GM12878 (cell line): ENCODE results near the gene SUPT7L. TPM values are rescaled to one million over a fixed set of nuclear protein-coding genes. Genes with fewer than 3 reads are reported as not detected.

ENCODE experiments used
- ATAC-seq: fragments of 200-7000 bp; cut with Tn5 transposase; 3 replicates; pipeline ENCODE4 v1.9.1; 2020; ENCODE audit warnings: mild to moderate bottlenecking, moderate library complexity
- BruUV-seq: library from RNA; stranded (reverse); fragments of 400-500 nt; replicated peaks from 2 replicates; lab custom pipeline; 2021; lab: Mats Ljungman, UMichigan
- CTCF ChIA-PET: fragments of 300-600 bp; sonication (Branson Sonifier 250); formaldehyde crosslinking; extraction: SDS; loops from one replicate; lab custom pipeline; 2021; ENCODE audit warnings: inconsistent platforms; lab: Yijun Ruan, JAX
- POLR2A ChIA-PET: fragments of 350-600 bp; formaldehyde crosslinking; extraction: SDS; loops from one replicate; lab custom pipeline; 2021; ENCODE audit warnings: inconsistent platforms; lab: Charles Lee
- RAD21 ChIA-PET: fragments of 300-600 bp; sonication (Branson Sonifier 250); formaldehyde crosslinking; loops from one replicate; lab custom pipeline; 2023; ENCODE audit warnings: antibody characterized with exemption; ENCODE audit not compliant: unreplicated experiment; lab: Charles Lee
- SMC1A ChIA-PET: fragments of 300-600 bp; sonication (Branson Sonifier 250); formaldehyde crosslinking; loops from one replicate; lab custom pipeline; 2023; ENCODE audit not compliant: unreplicated experiment, uncharacterized antibody; lab: Charles Lee
- DNase-seq: peaks from one replicate; pipeline ENCODE4 v3.0.0-alpha.2; 2011; ENCODE audit warnings: low read depth, low spot score
- FAIRE-seq: peaks from 3 replicates; lab custom pipeline; 2011; peaks lifted over from hg19 to GRCh38; lab: Jason Lieb, UNC
- H2AFZ ChIP-seq: 2 replicates; pipeline ENCODE4 v1.6.0; 2011; ENCODE audit warnings: low read depth, low read length, control low read depth; ENCODE audit not compliant: control insufficient read depth
- H3K27ac ChIP-seq: 2 replicates; pipeline ENCODE4 v1.5.1; 2011; ENCODE audit warnings: control low read depth; ENCODE audit not compliant: control insufficient read depth, insufficient read depth
- H3K27me3 ChIP-seq, 2 experiments: replicated peaks in 1 of 2; 2 replicates each; pipeline versions ENCODE4 v1.6.0 to v1.6.1; 2011; ENCODE audit warnings: low read length in 1 of 2; ENCODE audit not compliant: control insufficient read depth in 2 of 2, insufficient read depth in 2 of 2
- H3K36me3 ChIP-seq, 2 experiments: 2 replicates each; pipeline ENCODE4 v1.5.1; 2011; ENCODE audit warnings: low read length in 1 of 2; ENCODE audit not compliant: control insufficient read depth in 2 of 2, insufficient read depth in 2 of 2
- H3K4me1 ChIP-seq: 2 replicates; pipeline ENCODE4 v1.6.1; 2011; ENCODE audit warnings: mild to moderate bottlenecking, low read length, moderate library complexity, mixed read lengths; ENCODE audit not compliant: control insufficient read depth, insufficient read depth
- H3K4me2 ChIP-seq: 2 replicates; pipeline ENCODE4 v1.6.0; 2011; ENCODE audit warnings: control low read depth; ENCODE audit not compliant: control insufficient read depth, insufficient read depth
- H3K4me3 ChIP-seq: fragments of 200-600 bp; sonication (generic); 2 replicates; pipeline ENCODE4 v1.5.1; 2016
- H3K79me2 ChIP-seq: 2 replicates; pipeline ENCODE4 v1.6.0; 2011; ENCODE audit warnings: low read length; ENCODE audit not compliant: control insufficient read depth, insufficient read depth
- H3K9ac ChIP-seq: 2 replicates; pipeline ENCODE4 v1.8.0; 2011; ENCODE audit warnings: low read length, control low read depth, mixed read lengths; ENCODE audit not compliant: control insufficient read depth, insufficient read depth
- H3K9me3 ChIP-seq: replicated peaks from 3 replicates; pipeline ENCODE4 v1.5.1; 2011; ENCODE audit warnings: mild to moderate bottlenecking, low read length; ENCODE audit not compliant: control insufficient read depth, insufficient read depth
- H4K20me1 ChIP-seq: 2 replicates; pipeline ENCODE4 v1.6.0; 2011; ENCODE audit not compliant: control insufficient read depth, insufficient read depth
- BRCA1 ChIP-seq: IDR thresholded peaks from 2 replicates; pipeline ENCODE4 v1.6.1; 2011; ENCODE audit warnings: low read depth, low read length, improper control_type of control experiment
- CHD1 ChIP-seq: IDR thresholded peaks from 2 replicates; pipeline ENCODE4 v1.6.1; 2012; ENCODE audit warnings: low read depth, low read length, improper control_type of control experiment
- CUX1 ChIP-seq: IDR thresholded peaks from 2 replicates; pipeline ENCODE4 v1.6.1; 2012; ENCODE audit warnings: improper control_type of control experiment, low read depth, low read length; ENCODE audit not compliant: insufficient replicate concordance
- DPF2 ChIP-seq: fragments of 450-650 bp; IDR thresholded peaks from 2 replicates; pipeline ENCODE4 v1.6.1; 2017; ENCODE audit warnings: mild to moderate bottlenecking
- EGR1 ChIP-seq, 2 experiments: IDR thresholded peaks; 1 replicate in 1 of 2; 2 replicates in 1 of 2; pipeline ENCODE4 v1.6.1; 2011 to 2012; ENCODE audit warnings: low read depth in 2 of 2, low read length in 2 of 2, borderline replicate concordance in 1 of 2, mild to moderate bottlenecking in 1 of 2, moderate library complexity in 1 of 2
- FOS ChIP-seq: IDR thresholded peaks from 3 replicates; pipeline ENCODE4 v1.6.1; 2011; ENCODE audit warnings: borderline replicate concordance; ENCODE audit not compliant: insufficient read length; ENCODE audit errors: extremely low read depth
- HSF1 ChIP-seq: fragments of 150-350 bp; IDR thresholded peaks from 2 replicates; pipeline ENCODE4 v1.6.1; 2014; ENCODE audit warnings: mild to moderate bottlenecking, low read depth, low read length
- KDM1A ChIP-seq: fragments of 200-600 bp; sonication (generic); IDR thresholded peaks from 2 replicates; pipeline ENCODE4 v1.6.1; 2016; ENCODE audit warnings: borderline replicate concordance
- MEF2B ChIP-seq: fragments of 450-650 bp; IDR thresholded peaks from 2 replicates; pipeline ENCODE4 v1.6.1; 2018; ENCODE audit warnings: mild to moderate bottlenecking, moderate library complexity; ENCODE audit not compliant: partially characterized antibody, poor library complexity, severe bottlenecking
- NFYB ChIP-seq: IDR thresholded peaks from 2 replicates; pipeline ENCODE4 v1.6.1; 2011; ENCODE audit warnings: low read depth, mild to moderate bottlenecking, low read length, improper control_type of control experiment, moderate library complexity; ENCODE audit not compliant: insufficient read depth
- POU2F2 ChIP-seq: IDR thresholded peaks from 3 replicates; pipeline ENCODE4 v1.6.1; 2011; ENCODE audit warnings: low read depth, mild to moderate bottlenecking, low read length, borderline replicate concordance
- SMARCA5 ChIP-seq: fragments of 450-650 bp; IDR thresholded peaks from 2 replicates; pipeline ENCODE4 v1.6.1; 2017; ENCODE audit warnings: mild to moderate bottlenecking
- TAF1 ChIP-seq: IDR thresholded peaks from 2 replicates; pipeline ENCODE4 v1.6.1; 2011; ENCODE audit warnings: mild to moderate bottlenecking, low read depth, low read length, borderline replicate concordance
- TCF12 ChIP-seq: IDR thresholded peaks from 2 replicates; pipeline ENCODE4 v1.6.1; 2011; ENCODE audit warnings: low read depth, mild to moderate bottlenecking, low read length
- WRNIP1 ChIP-seq: IDR thresholded peaks from 2 replicates; pipeline ENCODE4 v1.6.1; 2011; ENCODE audit warnings: low read depth, low read length, improper control_type of control experiment, borderline replicate concordance
- ZNF217 ChIP-seq: fragments of 450-650 bp; IDR thresholded peaks from 2 replicates; pipeline ENCODE4 v1.6.1; 2017; ENCODE audit warnings: antibody characterized with exemption, mild to moderate bottlenecking
- WGBS: methylation state at CpG from one replicate; pipeline ENCODE4 v1.1.6; 2016; ENCODE audit warnings: low lambda C conversion rate; ENCODE audit not compliant: insufficient replicate concordance, insufficient coverage; ENCODE audit errors: missing lambda C conversion rate; 5-methylcytosine and 5-hydroxymethylcytosine counted together
- in situ Hi-C: fragments of 300-500 bp; cut with MboI; formaldehyde crosslinking; loops from 9 replicates; pipeline ENCODE4 v1.14.3; 2018; ENCODE audit warnings: mixed read lengths
- intact Hi-C: fragments of 100-400 bp; cut with micrococcal nuclease; formaldehyde crosslinking; loops from one replicate; pipeline ENCODE4 v1.14.2; 2022; ENCODE audit not compliant: unreplicated experiment
- polyA plus RNA-seq, 11 experiments: library from polyadenylated mRNA; depleted of rRNA in 4 of 11; unstranded in 6 of 11; stranded (reverse) in 5 of 11; fragments of >200 nt; fragmentation: Nextera tagmentation in 4 of 11; fragmentation: Illumina TruSeq in 1 of 11; extraction: Ambion mirVana in 4 of 11; extraction: Trizol in 1 of 11; gene quantifications; 1 replicate in 1 of 11; 2 replicates in 10 of 11; pipeline versions ENCODE4 v1.2.1 to v1.2.3, GENCODE V29; 2011 to 2016; ENCODE audit warnings: inconsistent platforms in 2 of 11, missing spikeins in 2 of 11, low read depth in 1 of 11
- total RNA-seq, 4 experiments: library from RNA; depleted of rRNA in 3 of 4; stranded (reverse); fragments of >200 nt in 3 of 4; fragmentation: Illumina TruSeq in 1 of 4; extraction: Trizol in 1 of 4; gene quantifications; 2 replicates each; pipeline versions ENCODE4 v1.2.1 to v1.2.3, GENCODE V29; 2013 to 2021

Gene SUPT7L
- total and polyA plus RNA-seq, 10 of the 15 experiments (the other 5 are each of a cell fraction or from before 2014, with no cell fraction given) = 10.2 to 43.7 (median 21.3) TPM

GRCh38 chr2:27621524-27621923 lies 41.9 kb downstream of the SUPT7L start (continued):
- TF ChIP-seq NFYB = no peak
- no peak for TF ChIP-seq BRCA1
- no peak for TF ChIP-seq SMARCA5
- TF ChIP-seq DPF2 = no peak
- no peak for TF ChIP-seq KDM1A
- TF ChIP-seq, all 136 proteins: peak for 0

- ATAC-seq = no peak
- Histone ChIP-seq H4K20me1 (no peaks in the 10 kb centered on the region), H3K4me1 (no peaks in the 10 kb centered on the region), H3K9ac (no peak overlapping the region), H2AFZ (no peak overlapping the region), H3K9me3 (no peaks in the 10 kb centered on the region), H3K27ac (no peak overlapping the region), H3K4me2 (no peak overlapping the region), H3K4me3 (no peak overlapping the region), H3K36me3 (peaks cover 7 to 42% of the 10 kb centered on the region in 2 experiments; a peak in 3 of 4 replicates), H3K27me3 (no peaks in the 10 kb centered on the region), H3K79me2 (no peaks in the 10 kb centered on the region)
- BruUV-seq = no TSS peak
- FAIRE-seq = no peak
- intact Hi-C loops = no loop called here
- ChIA-PET RAD21 (no interaction called here), SMC1A (no interaction called here), CTCF (interaction anchor here (1.3 kb wide), 1 partner anchor 67 kb away, joined by 3 read pairs; no protein-coding TSS in a partner anchor), POLR2A (no interaction called here)
- in situ Hi-C loops = no loop called here
- 94% methylated on average over 3 of the region's 3 CpGs for WGBS
- no peak for DNase-seq
- no peak for TF ChIP-seq TCF12
- TF ChIP-seq EGR1 (IDR thresholded peaks at IDR 0.05; ENCODE audit: borderline replicate concordance in 1 of 2, low read depth in 2 of 2, low read length in 2 of 2) = no peak
- no peak for TF ChIP-seq ZNF217
- no peak for TF ChIP-seq CHD1
- TF ChIP-seq CUX1 = no peak
- TF ChIP-seq WRNIP1 = no peak
- TF ChIP-seq HSF1 = no peak
- TF ChIP-seq MEF2B = no peak
- TF ChIP-seq POU2F2 = no peak
- TF ChIP-seq TAF1 = no peak
- TF ChIP-seq FOS = no peak
These were observed 48.1 kb downstream of the SUPT7L start for GRCh38 chr2:27615316-27615715.
